A172 (cell line): ENCODE data around the gene ERP44. TPM values are rescaled to one million over a fixed set of nuclear protein-coding genes. Genes with fewer than 3 reads are reported as not detected.
"Not testable (repeated sequence)": the region's sequence is repeated elsewhere in the genome, so short reads cannot be mapped to it uniquely, and the experiment has no call there.

Experiments
- DNase-seq: peaks from one replicate; pipeline ENCODE4 v3.0.0-alpha.2; 2015; ENCODE audit warnings: low spot score
- total RNA-seq: library from RNA; depleted of rRNA; stranded (reverse); fragments of >200 nt; shearing (Covaris generic); gene quantifications from 2 replicates; pipeline ENCODE4 v1.2.3, GENCODE V29; 2014; rRNA removed

ERP44 gene
- 28.3 and 28.7 TPM in 2 replicates for total RNA-seq

DNA sequence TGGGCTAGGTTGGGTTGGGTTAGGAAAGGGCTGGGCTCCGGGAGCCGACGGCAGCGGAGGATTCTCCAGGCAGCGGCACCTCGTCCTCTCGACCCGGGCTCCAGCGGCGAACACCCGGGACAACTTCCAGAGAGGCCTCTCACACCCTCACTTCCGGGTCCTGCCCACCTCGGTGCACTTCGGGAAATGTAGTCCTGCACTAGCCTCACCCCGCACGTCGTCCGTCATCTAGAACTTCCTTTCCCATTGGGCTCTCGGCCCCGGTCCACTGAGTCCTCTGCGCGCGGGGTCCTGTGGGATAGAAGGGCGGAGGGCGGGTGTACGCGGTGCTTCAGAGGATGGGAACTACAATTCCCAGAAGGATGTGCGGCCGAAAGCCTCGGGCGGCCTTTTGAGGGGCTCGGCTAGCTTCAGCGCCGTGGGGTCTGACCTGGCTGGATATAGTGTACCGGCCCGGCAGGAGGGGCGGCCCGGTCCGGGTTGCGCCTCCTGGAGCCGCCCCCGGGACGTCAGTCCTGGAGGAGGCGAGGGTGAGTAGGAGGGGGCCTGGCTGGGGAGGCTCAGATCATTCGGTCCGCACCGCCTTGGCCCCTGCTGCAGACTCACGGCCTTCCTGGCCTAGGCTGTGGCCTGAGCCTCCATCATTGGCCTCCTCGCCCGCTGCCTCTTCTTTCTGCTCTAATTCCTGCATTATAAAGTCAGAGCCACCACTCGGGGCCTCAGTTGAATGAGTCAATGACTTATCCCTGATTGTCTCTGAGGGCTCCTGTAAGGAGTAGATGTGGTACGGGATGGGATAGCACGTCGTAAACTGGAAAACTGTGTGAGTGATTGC is at the start of gene ERP44, which contains the start of gene INVS:
Gene ERP44, minus strand, starts transcription at position 114 of the 835 bp plus-strand sequence. CDS start 160 bp downstream, outside the sequence.
Gene INVS, plus strand, starts transcription at position 357 of the 835 bp plus-strand sequence. CDS start 5,279 bp downstream, outside the sequence.
- peak; percentile 100 for DNase-seq

DNA sequence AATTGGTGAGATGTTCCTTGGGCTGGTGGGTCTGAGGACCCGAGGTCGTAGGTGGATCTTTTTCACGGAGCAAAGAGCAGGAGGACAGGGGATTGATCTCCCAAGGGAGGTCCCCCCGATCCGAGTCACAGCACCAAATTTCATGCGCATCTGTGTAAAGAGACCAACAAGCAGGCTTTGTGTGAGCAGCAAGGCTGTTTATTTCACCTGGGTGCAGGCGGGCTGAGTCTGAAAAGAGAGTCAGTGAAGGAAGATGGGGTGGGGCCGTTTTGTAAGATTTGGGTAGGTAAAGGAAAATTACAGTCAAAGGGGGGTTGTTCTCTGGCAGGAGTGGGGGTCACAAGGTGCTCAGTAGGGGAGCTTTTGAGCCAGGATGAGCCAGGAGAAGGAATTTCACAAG is 47.2 kb upstream of the ERP44 start:
- DNase-seq: not testable (repeated sequence)

DNA sequence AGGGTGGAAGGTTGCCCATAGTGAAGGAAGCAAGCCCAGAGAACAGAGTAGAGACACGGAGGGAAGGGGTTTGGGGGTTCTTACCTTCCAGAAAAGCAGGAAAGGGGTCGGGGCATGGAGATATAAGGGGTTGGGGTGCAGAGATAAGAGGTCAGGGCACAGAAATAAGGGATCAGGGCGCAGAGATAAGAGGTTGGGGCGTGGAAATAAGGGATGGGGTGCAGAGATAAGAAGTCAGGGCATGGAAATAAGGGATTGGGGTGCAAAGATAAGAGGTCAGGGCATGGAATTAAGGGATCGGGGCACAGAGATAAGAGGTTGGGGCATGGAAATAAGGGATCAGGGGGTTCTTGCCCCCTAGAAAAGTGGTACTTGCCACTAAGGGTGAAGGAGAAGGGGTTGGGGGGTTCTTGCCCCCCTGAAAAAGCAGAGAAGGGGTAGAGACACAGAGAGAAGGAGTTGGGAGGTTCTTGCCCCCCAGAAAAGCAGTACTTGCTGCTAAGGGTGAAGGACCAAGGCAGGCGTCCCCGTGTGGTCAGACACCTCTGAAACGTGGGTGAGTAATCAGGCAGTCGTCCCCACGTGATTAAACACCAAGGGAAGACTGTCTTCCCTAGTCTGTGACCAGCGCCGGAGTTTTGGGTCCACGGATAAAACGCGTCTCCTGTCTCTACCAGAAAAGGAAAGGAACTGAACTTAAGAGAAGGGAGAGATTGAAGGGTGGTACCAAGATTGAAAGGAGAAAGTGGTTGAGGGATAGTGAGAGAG is 46.6 kb upstream of the ERP44 start:
- DNase-seq: not testable (repeated sequence)

DNA sequence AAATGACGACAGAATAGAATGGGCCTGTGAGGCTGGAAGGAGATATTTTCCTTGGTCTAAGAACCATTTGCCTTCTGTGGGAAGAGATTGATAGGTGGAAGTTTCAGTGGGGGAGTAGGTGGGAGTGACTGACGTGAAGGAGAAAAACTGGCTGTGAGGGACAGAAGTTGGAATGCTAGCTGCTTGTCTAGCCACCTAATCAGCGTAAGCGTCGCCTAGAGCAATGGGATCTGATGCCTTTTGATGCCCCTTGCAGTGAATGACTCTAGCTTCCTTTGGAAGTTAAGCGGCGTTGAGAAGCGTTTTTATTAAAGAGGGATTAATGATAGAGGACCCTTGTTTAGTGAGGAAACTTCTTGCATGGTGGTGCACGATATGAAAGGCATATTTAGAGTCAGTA is 43.1 kb upstream of the ERP44 start:
- not testable (repeated sequence) for DNase-seq

DNA sequence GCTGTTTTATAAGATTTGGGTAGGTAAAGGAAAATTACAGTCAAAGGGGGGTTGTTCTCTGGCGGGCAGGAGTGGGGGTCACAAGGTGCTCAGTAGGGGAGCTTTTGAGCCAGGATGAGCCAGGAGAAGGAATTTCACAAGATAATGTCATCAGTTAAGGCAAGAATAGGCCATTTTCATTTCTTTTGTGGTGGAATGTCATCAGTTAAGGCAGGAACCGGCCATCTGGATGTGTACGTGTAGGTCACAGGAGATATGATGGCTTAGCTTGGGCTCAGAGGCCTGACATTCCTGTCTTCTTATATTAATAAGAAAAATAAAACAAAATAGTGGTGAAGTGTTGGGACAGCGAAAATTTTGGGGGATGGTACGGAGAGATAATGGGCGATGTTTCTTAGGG is 41.5 kb upstream of the ERP44 start:
- DNase-seq: not testable (repeated sequence)

DNA sequence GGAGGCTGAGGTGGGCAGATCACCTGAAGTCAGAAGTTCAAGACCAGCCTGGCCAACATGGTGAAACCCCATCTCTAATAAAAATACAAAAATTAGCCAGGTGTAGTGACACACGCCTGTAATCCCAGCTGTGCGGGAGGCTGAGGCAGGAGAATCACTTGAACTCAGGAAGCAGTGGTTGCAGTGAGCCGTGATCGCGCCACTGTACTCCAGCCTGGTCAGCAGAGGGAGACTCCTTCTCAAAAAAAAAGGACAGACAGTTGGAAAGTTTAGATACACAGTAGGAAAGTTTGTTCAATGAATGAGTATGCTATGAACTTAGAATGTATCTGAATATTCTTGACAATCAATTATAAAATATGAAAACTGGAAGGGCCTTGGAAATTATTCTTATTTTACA is 38.0 kb upstream of the ERP44 start:
- DNase-seq: not testable (repeated sequence)

DNA sequence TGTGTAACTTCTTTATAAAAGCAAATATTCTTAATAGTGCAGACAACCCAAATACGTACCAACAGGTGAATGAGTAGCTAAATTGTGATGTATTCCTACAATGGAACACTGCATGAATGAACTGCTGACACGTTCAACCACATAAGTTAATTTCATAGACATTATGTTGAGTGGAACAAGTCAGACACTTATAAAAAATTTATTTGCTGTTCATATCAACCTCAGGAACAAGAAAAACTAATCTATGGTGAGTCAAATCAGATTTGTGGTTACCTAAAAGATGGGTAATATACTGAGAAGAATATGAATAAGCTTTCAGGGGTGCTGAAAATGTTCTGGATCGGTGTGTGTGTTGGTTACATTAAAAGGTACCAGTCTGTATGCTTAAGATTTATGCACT is 35.9 kb upstream of the ERP44 start:
- DNase-seq: no peak

DNA sequence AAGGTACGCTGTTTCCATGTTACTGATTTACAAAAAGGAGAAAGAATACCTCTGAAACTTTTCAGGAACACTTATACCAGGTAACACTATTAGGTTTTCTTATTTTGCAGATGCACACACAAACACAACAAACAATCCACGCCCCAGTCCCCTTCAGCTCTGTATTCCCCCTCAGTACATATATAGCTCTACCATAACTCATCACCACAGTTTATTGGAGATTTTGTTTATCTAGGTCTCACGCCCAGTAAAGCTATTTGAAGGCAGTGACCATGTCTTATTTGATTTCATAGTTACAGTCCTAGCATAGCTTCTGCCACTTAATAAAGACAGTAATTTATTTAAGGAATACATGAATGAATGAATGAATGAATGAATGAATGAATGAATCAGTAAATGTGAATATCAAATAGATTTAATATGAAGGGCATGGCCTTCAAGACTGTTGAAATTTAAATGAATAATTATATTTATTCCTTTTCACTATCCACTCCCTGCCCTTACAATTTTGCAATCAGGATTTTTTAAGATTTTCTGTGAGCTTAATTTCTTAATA is 33.2 kb upstream of the ERP44 start:
- no peak for DNase-seq

DNA sequence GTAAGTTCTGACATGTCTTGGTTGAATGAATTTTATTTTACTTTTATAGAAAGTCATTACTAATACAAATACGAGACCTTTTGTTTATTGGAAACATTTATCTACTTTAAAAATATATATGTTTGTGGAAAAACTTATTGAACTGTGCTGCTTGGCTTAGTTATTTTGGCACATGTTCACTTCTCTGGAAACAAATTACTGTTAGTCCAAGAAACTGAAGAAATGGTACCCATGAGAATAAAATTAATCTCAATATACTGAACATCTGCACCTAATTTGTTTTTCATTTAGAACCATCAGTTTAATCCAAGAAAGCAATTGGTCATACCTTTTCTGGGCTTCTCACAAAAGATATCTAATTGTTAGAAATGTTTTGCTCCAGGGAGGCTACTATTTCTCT is 32.4 kb upstream of the ERP44 start:
- no peak for DNase-seq

DNA sequence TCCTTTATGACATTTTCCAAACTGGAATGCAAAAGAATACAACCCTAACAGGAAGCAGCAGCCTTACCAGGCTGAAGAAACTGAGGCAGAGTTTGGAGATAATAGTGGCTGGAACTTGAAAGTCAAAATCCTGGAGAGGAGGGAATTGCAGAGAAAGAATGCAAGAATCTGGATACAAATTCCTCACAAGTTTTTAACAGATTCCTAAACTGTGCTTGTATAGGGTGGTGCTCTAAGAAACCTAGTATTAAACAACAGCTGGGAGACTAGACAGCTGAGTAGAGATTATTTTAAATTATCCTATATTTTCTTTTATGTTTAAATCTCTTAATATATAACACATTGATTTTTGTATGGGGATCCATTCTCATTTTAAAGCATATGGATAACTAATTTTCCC is 31.0 kb upstream of the ERP44 start:
- no peak for DNase-seq

DNA sequence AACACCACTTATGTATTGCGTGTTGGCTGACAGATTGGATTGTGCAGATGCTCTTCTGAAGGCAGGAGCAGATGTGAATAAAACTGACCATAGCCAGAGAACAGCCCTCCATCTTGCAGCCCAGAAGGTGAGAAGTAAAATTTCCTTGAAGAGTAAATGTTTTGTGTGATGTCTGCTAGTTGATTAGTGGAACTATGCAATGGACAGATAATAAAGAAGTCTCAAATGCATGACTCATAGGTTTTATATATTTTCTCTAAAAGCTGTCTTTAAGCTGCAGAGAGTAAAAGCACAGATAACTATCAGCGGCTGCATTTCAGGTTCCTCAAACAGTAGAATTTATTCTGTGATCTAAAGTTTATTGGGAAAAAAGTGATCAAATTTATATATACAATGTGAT is 27.6 kb upstream of the ERP44 start:
- DNase-seq: no peak

DNA sequence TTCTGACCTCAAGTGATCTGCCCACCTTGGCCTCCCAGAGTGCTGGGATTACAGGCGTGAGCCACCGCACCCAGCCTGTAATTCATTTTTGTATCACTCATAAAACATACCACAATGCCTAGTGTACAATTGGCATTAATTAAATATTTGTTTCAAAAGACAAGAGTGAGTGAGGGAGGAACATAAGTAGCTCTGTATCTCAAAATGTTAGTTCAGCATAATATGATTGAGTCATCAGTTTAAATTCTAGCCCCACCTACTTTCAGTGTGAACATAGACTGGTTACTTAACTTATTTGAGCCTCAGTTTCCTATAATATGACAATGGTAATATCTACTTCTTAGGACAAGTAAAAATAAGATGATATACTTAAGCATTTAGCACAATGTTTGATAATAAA is 27.1 kb upstream of the ERP44 start:
- no peak for DNase-seq

DNA sequence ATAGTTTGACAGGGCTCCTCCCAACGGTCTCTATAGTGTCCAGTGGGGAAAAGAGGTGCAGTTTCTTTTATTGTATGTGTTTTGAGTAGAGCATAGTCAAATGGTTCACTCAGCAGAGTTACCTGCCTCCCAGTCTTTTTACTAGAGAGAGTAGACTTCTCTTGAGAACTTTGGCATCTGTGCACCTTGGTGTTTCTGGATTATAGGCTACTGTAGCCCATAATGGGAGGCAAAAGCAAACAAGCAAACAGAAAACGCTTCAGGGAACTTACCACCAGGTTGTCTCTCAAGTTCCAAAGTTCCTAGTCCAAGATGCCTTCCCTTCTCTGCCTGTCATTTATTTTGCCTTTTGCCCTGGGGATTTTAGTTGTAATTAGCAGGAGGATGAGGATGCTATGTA is 26.4 kb upstream of the ERP44 start:
- DNase-seq: no peak

DNA sequence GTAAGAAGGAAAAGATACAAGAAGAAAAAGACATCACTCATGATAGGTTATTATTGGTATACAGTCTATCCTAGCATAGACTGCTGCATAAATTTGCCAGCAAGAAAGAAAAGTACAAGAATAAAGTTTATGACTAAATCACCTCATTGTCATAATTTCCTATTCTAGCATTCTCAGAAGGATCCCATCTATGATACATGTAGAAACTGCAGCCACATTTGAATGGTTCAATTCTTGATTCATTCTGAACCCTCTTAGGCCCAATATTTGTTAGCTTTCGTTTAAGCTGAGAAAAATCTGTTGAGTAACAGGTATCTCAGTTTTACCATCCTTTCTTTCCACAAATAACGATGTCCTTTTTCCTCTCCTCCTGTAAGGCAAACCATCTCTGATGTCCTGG is 21.5 kb upstream of the ERP44 start:
- no peak for DNase-seq

DNA sequence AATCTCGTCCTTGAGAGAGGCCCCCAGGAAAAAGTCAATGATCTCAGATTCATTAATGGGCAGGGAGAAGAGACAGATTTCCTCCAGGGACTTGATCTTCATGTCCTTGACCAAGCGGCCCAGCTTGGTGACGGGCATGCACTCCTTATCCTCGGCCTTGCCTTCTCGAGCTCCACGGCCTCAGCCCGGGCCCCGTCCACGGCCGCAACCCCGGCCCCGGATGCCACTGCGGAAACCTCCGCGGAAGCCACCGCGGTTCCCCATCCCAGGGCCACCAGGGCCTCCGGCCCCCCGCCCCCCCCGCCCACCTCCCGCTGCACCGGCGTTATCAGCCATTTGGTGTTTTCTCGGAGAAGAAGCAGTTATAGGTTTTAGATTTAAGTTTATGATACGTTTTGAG is 18.5 kb upstream of the ERP44 start:
- DNase-seq: no peak

DNA sequence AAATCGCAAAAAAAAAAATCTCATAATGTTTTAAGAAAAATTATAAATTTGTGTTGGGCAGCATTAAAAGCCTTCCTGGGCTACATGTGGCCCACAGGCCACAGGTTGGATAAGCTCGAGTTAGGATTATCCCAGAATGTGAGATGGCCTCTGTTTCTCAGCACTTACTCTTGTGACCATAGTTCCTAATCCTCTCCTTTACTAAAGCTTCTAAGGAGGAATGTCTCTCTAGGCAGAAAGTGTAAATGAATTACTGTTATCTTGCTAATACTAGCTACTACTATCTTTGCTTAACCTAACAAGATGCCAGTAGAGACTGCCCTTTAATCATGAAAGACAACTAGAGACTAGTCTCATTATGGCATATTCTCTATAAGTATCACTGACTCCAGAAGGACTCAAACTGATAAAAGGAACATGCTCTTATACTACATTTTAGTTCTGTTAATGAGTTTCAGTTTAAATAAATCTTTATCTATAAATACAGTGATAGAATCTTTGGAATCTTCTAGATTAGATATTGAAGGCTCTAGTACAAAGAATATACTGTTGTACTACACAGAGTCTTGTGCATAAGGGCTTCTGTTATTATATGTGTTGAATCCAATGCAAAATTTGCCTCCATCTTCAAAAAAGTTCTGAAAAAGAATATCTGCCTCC is 14.0 kb upstream of the ERP44 start:
- DNase-seq: no peak

DNA sequence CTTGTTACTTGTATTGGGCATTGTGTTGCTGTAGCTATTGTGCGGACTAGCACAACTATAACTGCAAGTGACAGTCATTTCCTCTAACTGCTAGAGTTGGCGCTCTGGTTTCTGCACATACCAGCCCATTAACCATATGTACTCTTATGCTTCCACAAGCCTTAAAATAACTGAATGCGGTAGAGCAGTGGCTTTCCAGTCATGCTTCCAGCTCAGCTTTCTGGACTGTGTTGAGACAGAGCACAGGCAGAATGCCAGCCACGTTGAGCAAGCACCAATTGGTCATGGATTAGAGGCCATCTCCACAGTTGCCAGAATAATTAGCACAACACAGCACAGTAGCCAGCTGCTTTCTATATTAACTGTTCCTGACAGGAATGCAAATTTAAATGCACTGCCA is 12.4 kb upstream of the ERP44 start:
- DNase-seq: peak; percentile 49

DNA sequence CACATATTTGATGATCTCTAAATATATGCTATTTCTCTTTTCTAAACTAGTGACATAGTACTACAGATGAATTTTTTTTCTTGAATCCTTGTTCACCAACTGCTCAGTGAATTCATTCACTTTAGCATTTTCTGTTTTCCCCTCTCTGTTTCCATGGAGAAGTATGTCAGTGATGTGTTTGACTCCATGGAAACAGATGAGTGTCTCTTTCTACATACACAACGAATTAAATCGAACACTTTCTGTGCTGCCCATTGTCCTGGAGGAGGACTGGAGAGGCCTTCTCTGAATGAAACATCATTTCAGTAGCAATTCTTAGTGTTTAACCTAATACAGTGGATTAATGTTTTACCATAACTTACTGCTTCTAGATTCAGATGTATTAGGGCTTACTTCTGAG is 9.8 kb upstream of the ERP44 start:
- no peak for DNase-seq

DNA sequence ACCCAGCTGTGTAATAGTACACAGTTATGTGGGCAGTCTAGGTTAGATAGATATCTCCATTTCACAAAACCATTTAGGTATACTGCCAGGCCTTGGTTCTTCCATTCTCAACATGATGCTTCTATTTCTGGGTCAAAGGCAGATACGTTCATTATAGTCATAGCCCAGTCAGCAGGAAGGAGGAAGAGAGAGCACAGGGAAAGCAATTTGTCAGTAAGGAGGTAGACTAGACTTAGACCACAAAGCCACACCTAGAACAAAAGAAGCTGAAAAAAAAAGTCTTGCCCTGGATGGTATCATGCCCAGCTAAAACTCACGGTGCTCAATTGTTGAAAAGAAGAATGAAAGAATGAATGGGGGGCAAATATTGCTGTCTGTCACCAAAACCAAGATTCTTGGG is 7.8 kb upstream of the ERP44 start:
- DNase-seq: no peak

DNA sequence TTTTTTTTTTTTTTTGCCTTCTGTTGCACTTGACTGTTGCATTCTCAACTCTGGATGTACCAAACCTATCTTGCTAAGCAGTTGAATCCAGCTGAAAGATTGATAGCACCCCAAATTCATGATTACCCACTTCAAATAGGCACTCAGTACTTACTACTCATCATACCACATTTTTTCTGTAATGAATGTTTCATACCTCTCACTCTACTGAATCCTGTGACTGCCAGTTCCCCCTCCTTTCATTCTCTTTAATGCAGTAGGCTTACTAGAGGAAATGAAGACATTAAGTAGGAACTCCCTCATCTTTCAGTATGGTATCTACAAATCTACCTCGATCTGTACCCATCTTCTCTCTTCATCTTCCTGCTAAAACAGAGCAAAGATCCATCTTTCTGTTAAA is 7.1 kb upstream of the ERP44 start:
- no peak for DNase-seq

DNA sequence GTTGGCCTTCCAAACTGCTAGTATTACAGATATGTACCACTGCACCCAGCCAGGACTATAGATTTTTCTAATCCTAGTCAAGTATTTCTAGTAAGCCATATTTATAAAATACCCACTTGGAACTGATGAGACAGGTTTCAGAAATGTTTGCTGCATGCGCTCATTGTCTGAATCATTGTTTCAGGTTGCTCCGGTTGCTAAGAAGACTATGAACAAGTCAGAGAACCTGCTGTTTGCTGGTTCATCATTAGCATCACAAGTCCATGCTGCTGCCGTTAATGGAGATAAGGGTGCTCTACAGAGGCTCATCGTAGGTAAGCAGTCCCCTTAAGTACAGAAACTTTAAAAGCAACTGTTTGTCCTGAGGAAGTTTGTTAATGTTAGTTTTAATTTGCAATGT is 5.5 kb upstream of the ERP44 start:
- no peak for DNase-seq

DNA sequence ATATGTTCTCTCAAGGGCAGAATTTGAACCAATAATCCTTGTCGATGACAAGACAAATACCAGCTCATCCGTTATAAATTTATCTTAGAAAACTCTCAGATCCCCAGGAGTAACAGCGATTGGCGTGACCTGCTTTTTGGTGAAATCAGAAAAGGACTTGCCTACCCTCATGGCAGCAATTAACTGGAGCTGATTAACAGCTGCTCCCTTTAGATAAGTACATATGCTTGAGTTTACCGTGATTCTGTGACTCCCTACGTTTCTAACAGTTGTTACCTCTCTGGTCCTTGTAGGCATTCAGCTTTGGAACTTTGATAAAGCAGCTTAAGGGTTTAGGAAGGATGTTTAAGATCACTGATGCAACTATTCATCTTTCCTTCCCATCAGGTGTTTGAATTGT is 2.8 kb upstream of the ERP44 start:
- DNase-seq: no peak
